ENCODE data around the gene SEC31A.

DNA sequence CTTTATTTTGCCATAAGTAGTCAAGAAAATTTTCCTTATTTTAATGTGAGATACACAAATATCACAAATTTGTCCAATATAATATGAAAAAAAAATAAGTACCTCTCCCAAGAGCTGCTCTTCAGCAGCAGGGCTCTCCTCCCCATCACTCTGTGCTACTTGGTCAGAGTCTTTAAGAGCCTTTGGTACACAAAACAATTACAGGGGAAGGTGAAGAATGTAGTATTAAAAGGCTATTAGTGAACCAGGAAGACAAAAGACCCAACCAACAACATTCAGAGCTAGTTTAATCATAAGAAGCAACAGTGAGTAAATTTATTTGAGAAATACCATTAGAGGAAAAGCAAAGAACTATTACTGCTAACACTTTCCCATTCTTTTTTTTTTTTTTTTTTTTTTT lies 29.4 kb downstream of the SEC31A start:
- TF ChIP-seq GABPA (IDR thresholded peaks at IDR 0.05; ENCODE audit: low read depth), result no peak
- no peak for TF ChIP-seq POLR2AphosphoS5 (IDR thresholded peaks at IDR 0.05; ENCODE audit: low read depth)
- TF ChIP-seq, protein P1, sequence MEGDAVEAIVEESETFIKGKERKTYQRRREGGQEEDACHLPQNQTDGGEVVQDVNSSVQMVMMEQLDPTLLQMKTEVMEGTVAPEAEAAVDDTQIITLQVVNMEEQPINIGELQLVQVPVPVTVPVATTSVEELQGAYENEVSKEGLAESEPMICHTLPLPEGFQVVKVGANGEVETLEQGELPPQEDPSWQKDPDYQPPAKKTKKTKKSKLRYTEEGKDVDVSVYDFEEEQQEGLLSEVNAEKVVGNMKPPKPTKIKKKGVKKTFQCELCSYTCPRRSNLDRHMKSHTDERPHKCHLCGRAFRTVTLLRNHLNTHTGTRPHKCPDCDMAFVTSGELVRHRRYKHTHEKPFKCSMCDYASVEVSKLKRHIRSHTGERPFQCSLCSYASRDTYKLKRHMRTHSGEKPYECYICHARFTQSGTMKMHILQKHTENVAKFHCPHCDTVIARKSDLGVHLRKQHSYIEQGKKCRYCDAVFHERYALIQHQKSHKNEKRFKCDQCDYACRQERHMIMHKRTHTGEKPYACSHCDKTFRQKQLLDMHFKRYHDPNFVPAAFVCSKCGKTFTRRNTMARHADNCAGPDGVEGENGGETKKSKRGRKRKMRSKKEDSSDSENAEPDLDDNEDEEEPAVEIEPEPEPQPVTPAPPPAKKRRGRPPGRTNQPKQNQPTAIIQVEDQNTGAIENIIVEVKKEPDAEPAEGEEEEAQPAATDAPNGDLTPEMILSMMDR (IDR thresholded peaks at IDR 0.05; ENCODE audit: insufficient read depth, low read length), result no peak

All from HL-60 (cell line).